NCI-H1092 treated with DMSO at 0.1 percent for 48 hours (cell line): Measurements from ENCODE around the gene VASP.

Source experiments
- DNase-seq: peaks from one replicate; lab custom pipeline; 2025; lab: John Stamatoyannopoulos, UW

VASP gene

DNA sequence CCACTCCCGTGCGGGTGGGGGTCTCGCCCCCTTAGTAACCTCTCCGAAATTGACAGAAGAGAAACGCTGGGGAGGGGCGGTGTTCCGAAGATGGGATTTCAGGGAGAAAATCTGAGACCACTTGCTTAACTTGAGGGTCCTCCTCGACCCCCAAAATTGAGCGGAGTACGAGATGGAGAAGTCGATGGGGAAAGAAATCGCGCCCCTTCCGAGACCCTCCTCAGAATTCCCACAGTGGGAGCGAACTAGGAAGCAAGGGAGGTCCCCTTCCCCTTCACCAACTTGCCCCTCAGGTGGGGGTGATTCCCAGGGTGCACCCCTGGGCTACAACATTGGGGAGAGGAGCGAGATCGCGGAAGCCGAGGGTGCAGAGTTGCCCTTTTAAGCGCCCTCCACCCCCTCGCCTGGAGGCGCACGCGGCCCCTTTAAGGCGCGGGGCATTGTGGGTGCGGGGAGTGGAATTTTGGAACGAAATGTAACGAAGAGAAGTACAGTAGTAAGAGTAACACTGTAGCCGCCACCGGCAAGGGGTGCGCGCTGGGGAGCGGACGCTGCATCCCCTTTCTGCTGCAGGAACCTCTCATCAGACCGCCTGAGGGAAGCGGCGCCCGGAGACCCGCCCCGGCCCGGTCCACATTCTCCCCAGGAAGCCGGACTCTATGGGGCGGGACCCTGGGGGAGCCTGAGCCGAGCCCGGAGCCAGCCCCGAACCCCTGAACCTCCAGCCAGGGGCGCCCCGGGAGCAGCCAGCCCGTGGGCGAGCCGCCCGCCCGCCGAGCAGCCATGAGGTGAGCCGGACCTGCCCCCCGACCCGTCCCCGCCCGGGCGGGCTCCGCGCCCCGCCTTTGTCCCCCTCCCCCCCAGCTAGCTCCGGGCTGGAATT, at the start of gene VASP:
Gene VASP (plus strand): TSS at position 491 of the 883 bp plus-strand sequence. CDS start 293 bp downstream, at position 784.
- DNase-seq = peak; percentile 31

GRCh38 chr19:45457776-45458175, 49.5 kb upstream of the VASP start:
- DNase-seq = no peak

GRCh38 chr19:45460807-45461347, 46.4 kb upstream of the VASP start:
- no peak for DNase-seq

GRCh38 chr19:45462174-45462573, 45.1 kb upstream of the VASP start:
- DNase-seq = no peak

DNA sequence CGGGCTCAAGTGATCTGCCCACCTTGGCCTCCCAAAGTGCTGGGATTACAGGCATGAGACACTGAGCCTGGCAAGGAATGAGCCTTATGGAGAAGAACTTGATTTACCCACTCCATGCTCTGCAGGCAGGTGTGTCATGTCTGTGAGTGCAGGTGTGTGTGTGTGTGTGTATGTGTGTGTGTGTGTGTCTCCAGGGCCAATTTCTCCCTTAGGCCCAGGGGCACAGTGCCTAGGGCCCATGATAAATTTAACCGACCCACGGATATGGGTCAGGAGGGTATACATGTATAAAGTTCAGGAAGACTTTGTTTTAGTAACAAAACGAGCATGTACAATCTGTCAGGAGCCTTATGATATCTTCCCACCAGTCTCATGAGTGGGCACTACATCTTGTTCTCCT, 44.0 kb upstream of the VASP start:
- no peak for DNase-seq

GRCh38 chr19:45464274-45464673, 43.0 kb upstream of the VASP start:
- no peak for DNase-seq

DNA sequence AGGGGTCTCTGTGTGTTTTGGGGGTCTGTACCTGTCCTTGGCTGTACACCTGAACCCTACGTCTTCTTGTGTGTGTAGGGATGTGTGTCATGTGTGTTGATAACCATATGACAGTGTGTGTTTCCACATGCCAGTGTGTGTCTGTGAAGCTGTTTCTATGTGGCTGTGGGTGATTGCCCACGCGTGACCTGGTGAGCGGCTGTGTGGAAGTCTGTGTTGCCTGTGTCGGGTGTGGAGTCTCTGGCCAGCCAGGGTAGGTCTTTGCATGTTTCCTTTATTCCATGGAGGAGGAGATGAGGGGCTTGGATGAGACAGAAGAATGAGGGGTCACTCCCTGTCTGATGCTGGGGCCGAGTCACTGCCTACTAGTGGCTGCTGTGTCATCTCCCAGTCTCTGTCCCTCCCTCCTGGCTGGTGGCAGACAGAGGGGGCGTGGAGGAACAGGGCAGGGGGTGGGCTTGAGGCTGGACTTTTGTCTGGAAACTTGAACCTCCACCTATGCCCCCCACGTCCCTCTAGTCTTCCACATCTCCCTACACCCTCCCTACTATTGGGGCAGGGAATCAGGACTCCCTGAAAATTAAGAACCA, 42.3 kb upstream of the VASP start:
- DNase-seq = no peak

DNA sequence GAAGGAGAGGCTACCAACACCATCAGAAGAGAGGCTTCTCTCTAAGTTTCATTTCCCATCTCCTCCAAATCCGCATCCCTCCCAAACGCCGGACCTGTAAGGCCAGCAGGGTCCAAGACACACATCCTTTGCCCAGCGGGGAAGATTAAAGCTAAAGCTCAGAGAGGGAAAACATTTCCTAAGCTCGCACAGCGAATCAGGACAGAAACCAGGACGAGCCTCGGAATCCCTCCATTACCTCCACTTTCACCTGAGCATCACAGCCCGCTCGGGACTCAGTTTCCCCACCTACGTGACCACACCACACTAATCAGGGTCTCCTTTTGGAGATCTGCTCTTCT, 40.2 kb upstream of the VASP start:
- DNase-seq = no peak

GRCh38 chr19:45467456-45468158, 39.7 kb upstream of the VASP start, which contains the start of gene FOSB:
TSS of gene FOSB (plus strand) at chr19:45467996. CDS start at chr19:45468587, 591 bp downstream.
- peak; percentile 69 for DNase-seq

GRCh38 chr19:45468159-45468651, 39.1 kb upstream of the VASP start:
- no peak for DNase-seq

DNA sequence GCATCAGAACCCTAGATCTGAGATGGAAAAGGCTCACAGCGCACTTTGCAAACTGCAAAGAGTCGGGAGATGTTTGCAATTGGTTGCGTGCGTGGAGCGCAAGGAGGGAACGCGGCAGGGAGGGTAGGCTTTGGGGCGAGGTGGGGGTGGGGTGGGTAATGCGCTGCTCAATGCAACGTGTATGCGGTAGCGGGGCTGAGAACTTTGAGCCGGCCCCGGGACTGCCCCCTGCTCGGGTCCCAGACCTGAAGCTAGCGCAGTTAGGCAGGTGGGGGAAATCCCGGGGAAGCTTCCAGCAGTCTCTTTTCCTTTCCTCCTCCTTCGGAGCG, 38.5 kb upstream of the VASP start:
- no peak for DNase-seq

- peak; percentile 61 for DNase-seq
These were observed 37.9 kb upstream of the VASP start for GRCh38 chr19:45469132-45469944.

GRCh38 chr19:45469945-45470761, 37.1 kb upstream of the VASP start:
- no peak for DNase-seq

GRCh38 chr19:45470762-45471081, 36.6 kb upstream of the VASP start:
- no peak for DNase-seq

DNA sequence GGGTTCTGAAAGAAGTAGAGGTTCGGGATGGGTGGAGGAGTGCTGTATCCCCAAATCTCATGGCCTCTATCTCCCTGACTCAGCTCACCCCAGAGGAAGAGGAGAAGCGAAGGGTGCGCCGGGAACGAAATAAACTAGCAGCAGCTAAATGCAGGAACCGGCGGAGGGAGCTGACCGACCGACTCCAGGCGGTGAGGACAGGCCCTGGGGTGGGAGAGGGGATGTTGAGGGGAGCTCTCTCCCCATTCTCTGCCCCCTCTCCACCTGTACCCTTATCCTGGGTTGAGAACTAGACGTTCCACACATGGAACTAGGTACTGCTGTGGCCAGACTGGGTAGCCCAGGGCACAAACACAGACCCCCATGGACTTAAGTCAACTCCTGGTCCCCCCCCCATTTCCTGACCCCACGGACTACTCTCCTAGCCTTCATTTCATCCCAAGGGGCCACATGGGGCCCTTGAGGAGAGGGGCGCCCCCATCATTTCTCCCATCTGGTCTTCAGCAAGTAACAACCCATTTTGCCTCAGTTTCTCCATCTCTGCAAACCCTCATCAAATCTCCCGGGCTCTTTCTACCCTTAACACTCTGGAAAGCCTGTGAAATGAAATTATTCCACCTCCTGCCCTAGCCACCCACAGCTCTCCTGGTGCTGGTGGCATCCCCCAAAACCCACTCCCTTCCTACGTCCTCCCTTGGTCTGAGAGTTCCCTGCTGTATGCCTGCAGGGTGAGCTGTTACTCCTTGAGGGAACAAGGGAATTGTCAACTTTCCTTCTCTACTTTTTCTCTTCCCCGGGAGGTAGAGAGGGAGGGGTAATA, 36.0 kb upstream of the VASP start:
- DNase-seq = no peak

DNA sequence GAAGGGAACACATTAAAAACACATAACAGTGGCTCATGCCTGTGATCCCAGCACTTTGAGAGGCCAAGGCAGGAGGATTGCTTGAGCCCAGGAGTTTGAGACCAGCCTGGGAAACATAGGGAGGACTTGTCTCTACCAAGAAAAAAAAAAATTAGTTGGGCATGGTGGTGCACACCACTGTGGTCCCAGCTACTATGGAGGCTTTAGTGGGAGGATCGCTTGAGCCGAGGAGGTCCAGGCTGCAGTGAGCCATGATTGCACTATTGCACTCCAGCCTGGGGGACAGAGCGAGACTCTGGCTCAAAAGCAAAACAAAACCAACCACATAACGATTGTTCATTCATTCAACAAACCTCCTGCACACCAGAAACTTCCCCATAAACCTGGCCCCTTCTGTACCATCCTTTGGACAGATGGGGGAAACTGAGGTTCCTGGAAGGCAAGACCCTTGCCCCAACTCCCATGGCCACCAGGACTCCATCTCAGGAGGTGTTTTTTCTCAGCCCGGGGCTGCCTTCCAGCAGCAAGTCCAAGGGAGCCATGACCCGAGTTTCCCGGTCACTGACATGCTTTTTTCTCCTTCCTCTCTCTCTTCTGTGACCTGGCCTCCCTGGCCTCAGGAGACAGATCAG, 35.2 kb upstream of the VASP start:
- no peak for DNase-seq

DNA sequence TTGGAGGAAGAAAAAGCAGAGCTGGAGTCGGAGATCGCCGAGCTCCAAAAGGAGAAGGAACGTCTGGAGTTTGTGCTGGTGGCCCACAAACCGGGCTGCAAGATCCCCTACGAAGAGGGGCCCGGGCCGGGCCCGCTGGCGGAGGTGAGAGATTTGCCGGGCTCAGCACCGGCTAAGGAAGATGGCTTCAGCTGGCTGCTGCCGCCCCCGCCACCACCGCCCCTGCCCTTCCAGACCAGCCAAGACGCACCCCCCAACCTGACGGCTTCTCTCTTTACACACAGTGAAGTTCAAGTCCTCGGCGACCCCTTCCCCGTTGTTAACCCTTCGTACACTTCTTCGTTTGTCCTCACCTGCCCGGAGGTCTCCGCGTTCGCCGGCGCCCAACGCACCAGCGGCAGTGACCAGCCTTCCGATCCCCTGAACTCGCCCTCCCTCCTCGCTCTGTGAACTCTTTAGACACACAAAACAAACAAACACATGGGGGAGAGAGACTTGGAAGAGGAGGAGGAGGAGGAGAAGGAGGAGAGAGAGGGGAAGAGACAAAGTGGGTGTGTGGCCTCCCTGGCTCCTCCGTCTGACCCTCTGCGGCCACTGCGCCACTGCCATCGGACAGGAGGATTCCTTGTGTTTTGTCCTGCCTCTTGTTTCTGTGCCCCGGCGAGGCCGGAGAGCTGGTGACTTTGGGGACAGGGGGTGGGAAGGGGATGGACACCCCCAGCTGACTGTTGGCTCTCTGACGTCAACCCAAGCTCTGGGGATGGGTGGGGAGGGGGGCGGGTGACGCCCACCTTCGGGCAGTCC, 34.5 kb upstream of the VASP start:
- DNase-seq = no peak

DNA sequence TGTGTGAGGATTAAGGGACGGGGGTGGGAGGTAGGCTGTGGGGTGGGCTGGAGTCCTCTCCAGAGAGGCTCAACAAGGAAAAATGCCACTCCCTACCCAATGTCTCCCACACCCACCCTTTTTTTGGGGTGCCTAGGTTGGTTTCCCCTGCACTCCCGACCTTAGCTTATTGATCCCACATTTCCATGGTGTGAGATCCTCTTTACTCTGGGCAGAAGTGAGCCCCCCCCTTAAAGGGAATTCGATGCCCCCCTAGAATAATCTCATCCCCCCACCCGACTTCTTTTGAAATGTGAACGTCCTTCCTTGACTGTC, 34.0 kb upstream of the VASP start:
- no peak for DNase-seq
